GM12892 (cell line): ENCODE data around the gene ACADM.

ENCODE experiments used
- POLR2A ChIP-seq: IDR thresholded peaks from 2 replicates; pipeline ENCODE4 v1.6.1; 2011; ENCODE audit warnings: low read depth, low read length, control low read depth
- POLR2AphosphoS5 ChIP-seq: IDR thresholded peaks from 2 replicates; pipeline ENCODE4 v1.6.1; 2011; ENCODE audit warnings: low read depth, low read length, control low read depth
- TAF1 ChIP-seq: IDR thresholded peaks from 2 replicates; pipeline ENCODE4 v1.6.1; 2011; ENCODE audit warnings: low read depth, mild to moderate bottlenecking, control low read depth, low read length, borderline replicate concordance

- TF ChIP-seq POLR2A (no peak), TAF1 (no peak), POLR2AphosphoS5 (no peak)
These were observed 66.5 kb downstream of the ACADM start for GRCh38 chr1:75791022-75791421.
